Ovary (tissue), 3 donors: ENCODE results near the gene CYFIP1.

Source experiments
- POLR2A ChIP-seq: fragments of 450-650 bp; IDR thresholded peaks from one replicate; pipeline ENCODE4 v1.6.1; 2017; ENCODE audit warnings: antibody characterized with exemption, mild to moderate bottlenecking, moderate library complexity
- TF ChIP-seq, protein P1 (sequence below), 3 donors: fragments of 450-650 bp in 2 of 3; fragments of 200-600 bp in 1 of 3; IDR thresholded peaks; one replicate each; pipeline versions ENCODE4 v1.5.1 to v1.8.0; 2016 to 2022; ENCODE audit warnings: antibody characterized with exemption in 3 of 3, mild to moderate bottlenecking in 1 of 3
- donor health status: DM: no; HTN: no; CAD: no.

DNA sequence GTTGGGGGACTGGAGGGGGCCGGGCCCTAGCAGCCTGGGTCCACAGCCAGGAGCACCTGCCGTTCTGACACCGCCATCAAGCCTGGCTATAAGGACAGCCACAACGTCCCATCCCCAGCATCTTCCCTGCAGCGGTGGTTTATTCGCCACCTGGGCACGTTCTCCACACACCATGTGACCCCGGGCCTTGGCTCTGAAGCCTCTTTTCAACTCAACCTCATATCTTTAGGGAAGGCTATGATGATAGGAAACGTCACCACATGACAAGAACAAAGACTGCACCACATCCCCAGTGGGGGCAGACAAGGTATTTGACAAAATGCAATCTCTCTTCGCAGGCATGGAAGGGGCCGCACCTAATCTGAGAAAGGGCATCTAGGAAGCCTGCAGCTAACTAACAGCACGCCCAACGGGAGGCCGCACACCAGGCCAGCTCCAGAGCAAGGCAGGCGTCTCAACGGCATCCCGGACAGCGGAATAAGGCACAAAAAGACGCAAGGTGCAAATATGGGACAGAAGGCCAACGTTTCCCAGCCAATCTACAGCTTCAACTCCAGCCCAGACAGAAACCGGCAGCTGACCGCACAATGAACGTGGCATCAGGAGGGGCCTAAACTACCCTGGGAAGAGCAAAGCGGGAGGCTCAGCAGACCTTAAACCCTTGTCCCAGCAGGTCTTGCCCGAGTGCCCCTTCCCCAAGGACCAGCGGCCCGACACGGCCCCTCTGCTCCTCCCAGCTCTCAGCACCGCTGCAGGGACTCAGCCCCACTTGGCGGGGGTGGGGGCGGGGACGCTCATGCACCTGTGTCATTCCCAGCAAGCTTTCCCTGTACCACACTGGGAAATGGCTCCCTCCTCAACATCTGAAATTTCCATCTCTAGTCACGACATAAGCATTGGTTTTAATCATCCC is 99.8 kb downstream of the CYFIP1 start:
- TF ChIP-seq, protein P1, sequence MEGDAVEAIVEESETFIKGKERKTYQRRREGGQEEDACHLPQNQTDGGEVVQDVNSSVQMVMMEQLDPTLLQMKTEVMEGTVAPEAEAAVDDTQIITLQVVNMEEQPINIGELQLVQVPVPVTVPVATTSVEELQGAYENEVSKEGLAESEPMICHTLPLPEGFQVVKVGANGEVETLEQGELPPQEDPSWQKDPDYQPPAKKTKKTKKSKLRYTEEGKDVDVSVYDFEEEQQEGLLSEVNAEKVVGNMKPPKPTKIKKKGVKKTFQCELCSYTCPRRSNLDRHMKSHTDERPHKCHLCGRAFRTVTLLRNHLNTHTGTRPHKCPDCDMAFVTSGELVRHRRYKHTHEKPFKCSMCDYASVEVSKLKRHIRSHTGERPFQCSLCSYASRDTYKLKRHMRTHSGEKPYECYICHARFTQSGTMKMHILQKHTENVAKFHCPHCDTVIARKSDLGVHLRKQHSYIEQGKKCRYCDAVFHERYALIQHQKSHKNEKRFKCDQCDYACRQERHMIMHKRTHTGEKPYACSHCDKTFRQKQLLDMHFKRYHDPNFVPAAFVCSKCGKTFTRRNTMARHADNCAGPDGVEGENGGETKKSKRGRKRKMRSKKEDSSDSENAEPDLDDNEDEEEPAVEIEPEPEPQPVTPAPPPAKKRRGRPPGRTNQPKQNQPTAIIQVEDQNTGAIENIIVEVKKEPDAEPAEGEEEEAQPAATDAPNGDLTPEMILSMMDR (IDR thresholded peaks at IDR 0.05): no peak
- no peak for TF ChIP-seq POLR2A
